CD8-positive, alpha-beta memory T cell (primary cell): Measurements from ENCODE around the gene MEIOB. TPM values are rescaled to one million over a fixed set of nuclear protein-coding genes. Genes with fewer than 3 reads are reported as not detected.
"Not testable (repeated sequence)": the region's sequence is repeated elsewhere in the genome, so short reads cannot be mapped to it uniquely, and the experiment has no call there.

Experiments used
- CTCF ChIA-PET: fragments of 350-600 bp; sonication (Branson Sonifier 250); formaldehyde crosslinking; loops from one replicate; lab custom pipeline; 2021; ENCODE audit warnings: antibody characterized with exemption; lab: Charles Lee
- POLR2A ChIA-PET: fragments of 350-600 bp; sonication (Branson Sonifier 250); formaldehyde crosslinking; loops from one replicate; lab custom pipeline; 2021; ENCODE audit warnings: antibody characterized with exemption; lab: Charles Lee
- DNase-seq, 5 donors: peaks; one replicate each; pipeline versions ENCODE4 v3.0.0 to v3.0.0-alpha.2; 2020 to 2022; ENCODE audit warnings: mixed read lengths in 1 of 5
- H3K27ac ChIP-seq: one replicate; pipeline ENCODE4 v1.7.0; 2013; ENCODE audit warnings: low read depth, mild to moderate bottlenecking, low read length, moderate library complexity
- H3K27me3 ChIP-seq: 2 replicates; pipeline ENCODE4 v1.7.0; 2013; ENCODE audit warnings: low read length, mild to moderate bottlenecking; ENCODE audit not compliant: insufficient read depth, poor library complexity, severe bottlenecking
- H3K36me3 ChIP-seq: 2 replicates; pipeline ENCODE4 v1.7.0; 2013; ENCODE audit warnings: mild to moderate bottlenecking, low read length, moderate library complexity; ENCODE audit not compliant: insufficient read depth
- H3K4me1 ChIP-seq: 2 replicates; pipeline ENCODE4 v1.7.0; 2013; ENCODE audit warnings: mild to moderate bottlenecking, low read length, moderate library complexity; ENCODE audit not compliant: insufficient read depth
- H3K4me3 ChIP-seq: 2 replicates; pipeline ENCODE4 v1.7.0; 2013; ENCODE audit warnings: mild to moderate bottlenecking, low read length
- H3K9me3 ChIP-seq: 2 replicates; pipeline ENCODE4 v1.7.0; 2013; ENCODE audit warnings: mild to moderate bottlenecking, low read length
- H3K27ac Mint-ChIP-seq, 8 donors: one replicate each; pipeline ENCODE4 v1.8.0; 2020 to 2021; ENCODE audit warnings: mixed read lengths in 8 of 8, mild to moderate bottlenecking in 6 of 8, inconsistent platforms in 3 of 8, moderate library complexity in 3 of 8
- H3K27me3 Mint-ChIP-seq, 2 donors: one replicate each; pipeline ENCODE4 v1.8.0; 2020 to 2021; ENCODE audit warnings: mixed read lengths in 2 of 2, mild to moderate bottlenecking in 1 of 2, moderate library complexity in 1 of 2
- H3K36me3 Mint-ChIP-seq, 3 donors: one replicate each; pipeline ENCODE4 v1.8.0; 2020 to 2021; ENCODE audit warnings: mixed read lengths in 3 of 3, inconsistent platforms in 1 of 3, mild to moderate bottlenecking in 1 of 3
- H3K4me1 Mint-ChIP-seq, 3 donors: one replicate each; pipeline ENCODE4 v1.8.0; 2020 to 2021; ENCODE audit warnings: mixed read lengths in 3 of 3, inconsistent platforms in 1 of 3, mild to moderate bottlenecking in 1 of 3
- H3K4me3 Mint-ChIP-seq, 7 donors: one replicate each; pipeline ENCODE4 v1.8.0; 2020 to 2021; ENCODE audit warnings: mixed read lengths in 7 of 7, mild to moderate bottlenecking in 6 of 7, moderate library complexity in 4 of 7, inconsistent platforms in 2 of 7
- H3K9me3 Mint-ChIP-seq, 5 donors: one replicate each; pipeline ENCODE4 v1.8.0; 2020 to 2022; ENCODE audit warnings: mixed read lengths in 5 of 5, mild to moderate bottlenecking in 3 of 5, moderate library complexity in 2 of 5, inconsistent platforms in 1 of 5
- polyA plus RNA-seq: library from polyadenylated mRNA; unstranded; fragments of 300-500 nt; fragmentation: Illumina TruSeq; gene quantifications from one replicate; pipeline ENCODE4 v1.2.3, GENCODE V29; 2021
- total RNA-seq, 2 experiments: library from RNA; stranded (reverse); gene quantifications; one replicate each; pipeline ENCODE4 v1.2.3, GENCODE V29; 2021

Gene MEIOB
- total and polyA plus RNA-seq, 3 experiments from 2014 or later: not detected

DNA sequence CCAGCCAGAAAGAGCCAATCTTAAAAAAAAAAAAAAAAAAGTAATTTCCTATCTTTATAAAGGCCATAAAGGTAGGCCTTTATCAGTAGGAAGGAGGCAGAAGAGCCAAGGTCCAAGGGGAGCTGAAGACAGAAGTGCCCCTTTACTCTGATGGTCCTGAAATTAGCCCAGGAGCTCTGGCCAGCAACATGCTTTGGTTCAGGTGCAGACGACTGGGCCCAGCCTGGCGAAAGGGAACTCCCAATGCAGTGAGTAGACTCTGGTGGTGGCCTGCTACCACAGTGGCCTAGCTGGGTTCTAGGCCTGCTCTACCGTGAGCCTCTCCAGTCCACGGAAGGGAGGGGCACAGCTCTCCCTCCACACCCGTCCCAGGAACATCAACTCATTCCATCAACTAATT lies 23.1 kb upstream of the MEIOB start:
- CTCF ChIA-PET: no interaction called here
- no peak overlapping the region for H3K4me3 Mint-ChIP-seq

DNA sequence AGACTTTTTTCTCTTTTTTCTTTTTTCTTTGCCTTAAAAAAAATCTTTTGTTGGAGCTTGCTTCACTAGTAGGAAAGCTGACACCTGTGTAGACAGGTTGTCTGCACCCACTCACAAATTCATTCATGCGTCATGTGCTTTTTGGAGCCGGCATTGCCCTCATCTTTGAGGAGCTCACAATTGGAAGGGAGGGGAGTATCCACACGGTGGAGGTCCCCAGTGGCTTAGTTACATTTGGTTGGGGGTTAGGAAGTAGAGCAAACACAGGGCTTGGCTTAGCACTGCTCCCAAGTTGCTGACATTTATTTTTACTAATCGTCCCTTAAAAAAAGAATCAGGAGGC lies 18.7 kb upstream of the MEIOB start:
- POLR2A ChIA-PET: no interaction called here

More for the DNA sequence above, 23.1 kb upstream of the MEIOB start:
- H3K27ac Mint-ChIP-seq: no peak overlapping the region
- H3K27me3 ChIP-seq: no peaks in the 10 kb centered on the region
- peaks cover 7 to 25% of the 10 kb centered on the region in 2 donors for H3K27me3 Mint-ChIP-seq
- peaks cover 0 to 3% (median 0%) of the 10 kb centered on the region in 3 donors for H3K36me3 Mint-ChIP-seq
- no peak overlapping the region for H3K4me3 ChIP-seq
- no peaks in the 10 kb centered on the region for H3K36me3 ChIP-seq
- H3K4me1 Mint-ChIP-seq: no peaks in the 10 kb centered on the region
- POLR2A ChIA-PET: no interaction called here
- H3K9me3 Mint-ChIP-seq: peaks cover 0 to 5% (median 0%) of the 10 kb centered on the region in 5 donors
- no peak for DNase-seq
- H3K4me1 ChIP-seq: no peaks in the 10 kb centered on the region
- no peak overlapping the region for H3K27ac ChIP-seq
- no peaks in the 10 kb centered on the region for H3K9me3 ChIP-seq

DNA sequence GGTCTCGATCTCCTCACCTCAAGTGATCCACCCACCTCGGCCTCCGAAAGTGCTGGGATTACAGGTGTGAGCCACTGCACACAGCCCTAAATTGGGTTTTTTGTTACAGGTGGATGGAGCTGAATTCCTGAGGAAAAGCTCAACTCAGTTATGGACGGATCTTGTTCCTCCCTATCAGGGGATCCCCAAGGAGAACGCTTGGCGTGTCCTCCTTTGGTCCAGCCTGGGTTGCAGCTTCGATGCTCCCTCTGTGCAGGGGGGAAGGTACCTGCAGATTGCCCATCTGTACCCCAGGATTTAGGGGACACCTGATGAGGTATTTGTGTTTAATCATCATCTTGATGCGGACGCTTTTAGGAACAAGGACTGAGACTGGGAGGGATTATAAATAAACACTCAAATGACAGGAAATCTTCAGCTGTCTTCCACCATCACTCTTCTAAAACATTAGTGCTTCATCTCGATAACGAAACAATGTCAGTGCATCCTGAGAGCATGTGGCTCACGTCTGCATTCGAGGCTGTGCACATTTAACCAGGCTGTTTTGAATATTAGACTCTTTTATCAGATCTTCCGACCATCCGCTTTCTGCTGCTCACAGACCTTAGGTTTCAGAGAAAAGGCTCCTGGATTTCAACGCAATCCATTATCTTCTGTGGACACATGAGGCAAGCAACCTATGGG lies 18.2 kb upstream of the MEIOB start:
- Mint-ChIP-seq H3K9me3 (peaks cover 0 to 3% (median 0%) of the 10 kb centered on the region in 5 donors), H3K4me1 (no peaks in the 10 kb centered on the region), H3K27me3 (peaks cover 16 to 27% of the 10 kb centered on the region in 2 donors), H3K4me3 (no peak overlapping the region), H3K36me3 (peaks cover 0 to 3% (median 0%) of the 10 kb centered on the region in 3 donors), H3K27ac (peak overlapping the region in 1 of 8 donors; percentile 86)
- CTCF ChIA-PET: interaction anchor here (1.2 kb wide), 1 partner anchor 24 kb away, joined by 3 read pairs; no protein-coding TSS in a partner anchor
- H3K36me3 ChIP-seq: no peaks in the 10 kb centered on the region
- no peaks in the 10 kb centered on the region for H3K4me1 ChIP-seq
- H3K27ac ChIP-seq: no peak overlapping the region
- no peaks in the 10 kb centered on the region for H3K9me3 ChIP-seq
- no peaks in the 10 kb centered on the region for H3K27me3 ChIP-seq
- POLR2A ChIA-PET: no interaction called here
- H3K4me3 ChIP-seq: no peak overlapping the region
- no peak for DNase-seq

More for the DNA sequence above, 18.7 kb upstream of the MEIOB start:
- Histone ChIP-seq H3K36me3 (no peaks in the 10 kb centered on the region), H3K27me3 (no peaks in the 10 kb centered on the region), H3K9me3 (no peaks in the 10 kb centered on the region), H3K4me1 (no peaks in the 10 kb centered on the region), H3K4me3 (no peak overlapping the region), H3K27ac (no peak overlapping the region)
- no peak overlapping the region for H3K27ac Mint-ChIP-seq
- no peak for DNase-seq
- H3K27me3 Mint-ChIP-seq: peaks cover 16 to 27% of the 10 kb centered on the region in 2 donors
- no peaks in the 10 kb centered on the region for H3K4me1 Mint-ChIP-seq
- H3K36me3 Mint-ChIP-seq: peaks cover 0 to 3% (median 0%) of the 10 kb centered on the region in 3 donors
- CTCF ChIA-PET: interaction anchor here (1.2 kb wide), 1 partner anchor 25 kb away, joined by 3 read pairs; no protein-coding TSS in a partner anchor
- no peak overlapping the region for H3K4me3 Mint-ChIP-seq
- peaks cover 0 to 3% (median 0%) of the 10 kb centered on the region in 5 donors for H3K9me3 Mint-ChIP-seq

DNA sequence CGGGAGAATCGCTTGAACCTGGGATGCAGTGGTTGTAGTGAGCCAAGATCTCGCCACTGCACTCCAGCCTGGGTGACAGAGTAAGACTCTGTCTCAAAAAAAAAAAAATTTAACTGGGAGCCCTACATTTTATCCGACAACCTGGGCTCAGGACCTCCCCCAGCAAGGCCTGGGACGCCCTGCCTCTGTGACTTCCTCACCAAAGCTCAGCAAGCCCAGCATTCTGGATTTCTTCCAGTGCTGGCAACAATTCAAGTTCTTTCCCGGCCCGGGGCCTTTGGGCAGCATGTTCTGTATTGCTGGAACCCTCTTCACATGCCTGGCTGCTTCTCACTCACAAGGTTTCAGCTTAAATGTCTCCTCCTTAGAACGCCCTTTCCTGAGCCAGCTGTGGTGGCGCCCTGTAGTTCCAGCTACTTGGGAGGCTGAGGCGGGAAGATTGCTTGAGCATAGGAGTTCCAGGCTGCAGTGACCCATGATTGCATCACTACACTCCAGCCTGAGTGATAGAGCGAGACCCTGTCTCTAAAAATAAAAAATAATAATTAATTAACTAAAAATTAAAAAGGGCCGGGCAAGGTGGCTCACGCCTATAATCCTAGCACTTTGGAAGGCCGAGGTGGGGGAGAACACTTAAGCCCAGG lies 15.9 kb upstream of the MEIOB start:
- ChIA-PET POLR2A (no interaction called here), CTCF (no interaction called here)
- Mint-ChIP-seq H3K9me3 (peaks cover 0 to 3% (median 0%) of the 10 kb centered on the region in 5 donors), H3K4me3 (no peak overlapping the region), H3K36me3 (no peaks in the 10 kb centered on the region), H3K27me3 (peaks cover 16 to 27% of the 10 kb centered on the region in 2 donors), H3K4me1 (no peaks in the 10 kb centered on the region), H3K27ac (no peak overlapping the region)
- DNase-seq: no peak
- Histone ChIP-seq H3K9me3 (no peaks in the 10 kb centered on the region), H3K27me3 (no peaks in the 10 kb centered on the region), H3K27ac (no peak overlapping the region), H3K4me1 (no peaks in the 10 kb centered on the region), H3K36me3 (no peaks in the 10 kb centered on the region), H3K4me3 (no peak overlapping the region)

DNA sequence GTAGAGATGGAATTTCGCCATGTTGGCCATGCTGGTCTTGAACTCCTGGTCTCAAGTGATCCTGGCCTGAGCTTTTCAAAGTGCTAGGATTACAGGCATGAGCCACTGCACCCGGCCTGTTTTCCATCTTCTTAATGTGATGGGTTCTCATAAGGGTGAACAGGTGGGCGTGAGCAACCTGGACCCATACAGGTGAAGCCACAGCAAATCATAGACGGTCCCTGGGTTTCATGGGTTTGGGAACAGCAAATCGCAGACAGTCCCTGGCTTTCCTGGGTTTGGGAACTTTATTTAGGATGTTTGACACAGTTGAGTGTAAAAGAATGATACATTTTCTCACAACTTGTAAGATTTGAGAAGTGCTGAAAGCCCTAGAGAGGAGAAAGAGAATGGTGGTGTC lies 12.9 kb upstream of the MEIOB start:
- H3K27me3 Mint-ChIP-seq: peaks cover 7 to 12% of the 10 kb centered on the region in 2 donors
- no peak overlapping the region for H3K27ac Mint-ChIP-seq
- H3K9me3 Mint-ChIP-seq: no peaks in the 10 kb centered on the region
- no peak overlapping the region for H3K4me3 Mint-ChIP-seq
- H3K36me3 Mint-ChIP-seq: no peaks in the 10 kb centered on the region
- H3K4me1 Mint-ChIP-seq: no peaks in the 10 kb centered on the region
- Histone ChIP-seq H3K27ac (no peak overlapping the region), H3K4me1 (no peaks in the 10 kb centered on the region), H3K9me3 (no peaks in the 10 kb centered on the region), H3K36me3 (no peaks in the 10 kb centered on the region), H3K27me3 (no peaks in the 10 kb centered on the region), H3K4me3 (no peak overlapping the region)
- POLR2A ChIA-PET: no interaction called here
- CTCF ChIA-PET: no interaction called here
- DNase-seq: no peak

DNA sequence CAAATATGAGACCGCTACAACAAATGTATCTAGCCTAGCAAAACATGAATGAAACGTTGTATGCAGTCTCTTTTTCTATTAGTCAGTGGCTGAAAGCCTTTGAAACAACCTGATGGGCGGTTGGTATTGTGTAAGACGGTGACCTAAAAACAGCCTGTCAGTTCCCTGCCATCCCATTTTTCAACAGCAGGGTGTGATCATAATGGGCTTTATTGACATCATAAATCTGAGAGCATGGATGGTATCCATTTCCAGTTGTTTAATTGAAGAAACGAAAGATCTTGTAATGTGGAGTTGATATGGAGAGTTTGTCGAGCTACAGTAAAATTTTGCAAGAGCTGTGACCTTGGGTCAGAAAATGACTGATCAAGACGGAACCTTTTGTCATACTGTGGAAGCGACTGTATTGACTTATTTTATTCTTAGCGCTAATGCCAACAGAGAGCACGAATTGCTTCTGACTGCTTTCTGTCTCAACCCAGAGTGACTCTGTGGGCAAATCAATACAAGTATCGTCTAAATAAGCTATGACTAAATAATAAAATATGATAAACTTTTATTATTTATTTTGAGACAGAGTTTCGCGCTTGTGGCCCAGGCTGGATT lies 12.3 kb upstream of the MEIOB start:
- Mint-ChIP-seq H3K36me3 (no peaks in the 10 kb centered on the region), H3K27ac (no peak overlapping the region)
- CTCF ChIA-PET: interaction anchor here (0.9 kb wide), 1 partner anchor 20 kb away, joined by 3 read pairs; no protein-coding TSS in a partner anchor

DNA sequence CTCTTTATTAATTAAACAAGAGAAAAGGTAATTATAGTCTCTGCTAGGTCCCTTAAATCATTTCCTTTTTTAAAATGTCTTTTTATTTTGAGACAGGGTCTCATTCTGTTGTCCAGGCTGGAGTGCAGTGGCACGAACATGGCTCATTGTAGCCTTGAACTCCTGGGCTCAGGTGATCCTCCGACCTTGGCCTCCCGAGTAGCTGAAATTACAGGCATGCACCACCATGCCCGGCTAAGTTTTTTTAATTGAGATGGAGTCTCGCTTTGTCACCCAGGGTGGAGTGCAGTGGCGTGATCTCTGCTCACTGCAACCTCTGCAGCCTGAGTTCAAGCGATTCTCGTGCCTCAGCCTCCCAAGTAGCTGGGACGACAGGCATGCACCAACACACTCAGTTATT lies 9.2 kb upstream of the MEIOB start:
- H3K27ac ChIP-seq, POLR2A ChIA-PET, H3K4me3 ChIP-seq, H3K9me3 ChIP-seq, H3K27me3 ChIP-seq, DNase-seq, CTCF ChIA-PET, H3K4me3 Mint-ChIP-seq, H3K4me1 Mint-ChIP-seq, H3K9me3 Mint-ChIP-seq, H3K36me3 Mint-ChIP-seq, H3K27ac Mint-ChIP-seq, H3K4me1 ChIP-seq, H3K36me3 ChIP-seq: not testable (repeated sequence)
- H3K27me3 Mint-ChIP-seq: peaks cover 11 to 21% of the 10 kb centered on the region in 2 donors

More for the DNA sequence above, 12.3 kb upstream of the MEIOB start:
- H3K4me3 Mint-ChIP-seq: no peak overlapping the region
- peaks cover 2 to 17% of the 10 kb centered on the region in 2 donors for H3K27me3 Mint-ChIP-seq
- no peaks in the 10 kb centered on the region for H3K4me1 Mint-ChIP-seq
- no peaks in the 10 kb centered on the region for H3K4me1 ChIP-seq
- no peak for DNase-seq
- H3K27me3 ChIP-seq: no peaks in the 10 kb centered on the region
- no peak overlapping the region for H3K27ac ChIP-seq
- H3K36me3 ChIP-seq: no peaks in the 10 kb centered on the region
- H3K4me3 ChIP-seq: no peak overlapping the region
- no peaks in the 10 kb centered on the region for H3K9me3 ChIP-seq
- POLR2A ChIA-PET: no interaction called here
- no peaks in the 10 kb centered on the region for H3K9me3 Mint-ChIP-seq

DNA sequence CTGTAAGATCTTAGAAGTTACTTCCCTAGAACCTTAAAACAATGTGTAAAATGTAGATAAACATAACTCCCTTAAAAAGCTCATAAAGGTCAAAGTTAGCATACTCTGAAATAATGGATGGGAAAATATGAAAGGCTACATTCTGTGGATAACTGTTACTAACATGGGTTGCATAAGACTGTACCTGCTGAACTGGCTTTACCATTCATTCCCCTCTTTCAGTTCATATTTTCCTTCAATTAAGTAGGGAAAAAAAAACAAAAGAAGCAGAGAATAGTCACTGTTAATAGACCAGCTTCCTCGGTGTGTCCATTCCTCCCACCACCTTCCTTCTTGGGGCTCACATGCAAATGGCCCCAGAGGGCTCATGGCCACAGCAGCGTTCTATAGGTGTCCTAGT lies 7.5 kb upstream of the MEIOB start:
- no peak overlapping the region for H3K4me3 ChIP-seq
- POLR2A ChIA-PET: no interaction called here
- CTCF ChIA-PET: interaction anchor here (0.7 to 1.1 kb wide), 2 partner anchors 28 to 49 kb away, joined by 3 read pairs; no protein-coding TSS in a partner anchor
- H3K36me3 Mint-ChIP-seq: no peaks in the 10 kb centered on the region
- H3K4me3 Mint-ChIP-seq: no peak overlapping the region
- H3K27ac ChIP-seq: no peak overlapping the region
- H3K9me3 ChIP-seq: no peaks in the 10 kb centered on the region
- H3K27me3 ChIP-seq: no peaks in the 10 kb centered on the region
- H3K9me3 Mint-ChIP-seq: no peaks in the 10 kb centered on the region
- no peaks in the 10 kb centered on the region for H3K36me3 ChIP-seq
- H3K27ac Mint-ChIP-seq: no peak overlapping the region
- no peaks in the 10 kb centered on the region for H3K4me1 Mint-ChIP-seq
- H3K4me1 ChIP-seq: no peaks in the 10 kb centered on the region
- no peak for DNase-seq
- peaks cover 13 to 28% of the 10 kb centered on the region in 2 donors for H3K27me3 Mint-ChIP-seq
